ENCODE results near the gene KIDINS220. TPM values are rescaled to one million over a fixed set of nuclear protein-coding genes. Genes with fewer than 3 reads are reported as not detected.

Gene KIDINS220
- polyA plus RNA-seq, 4 donors: 93.4 to 105 (median 99.0) TPM

DNA sequence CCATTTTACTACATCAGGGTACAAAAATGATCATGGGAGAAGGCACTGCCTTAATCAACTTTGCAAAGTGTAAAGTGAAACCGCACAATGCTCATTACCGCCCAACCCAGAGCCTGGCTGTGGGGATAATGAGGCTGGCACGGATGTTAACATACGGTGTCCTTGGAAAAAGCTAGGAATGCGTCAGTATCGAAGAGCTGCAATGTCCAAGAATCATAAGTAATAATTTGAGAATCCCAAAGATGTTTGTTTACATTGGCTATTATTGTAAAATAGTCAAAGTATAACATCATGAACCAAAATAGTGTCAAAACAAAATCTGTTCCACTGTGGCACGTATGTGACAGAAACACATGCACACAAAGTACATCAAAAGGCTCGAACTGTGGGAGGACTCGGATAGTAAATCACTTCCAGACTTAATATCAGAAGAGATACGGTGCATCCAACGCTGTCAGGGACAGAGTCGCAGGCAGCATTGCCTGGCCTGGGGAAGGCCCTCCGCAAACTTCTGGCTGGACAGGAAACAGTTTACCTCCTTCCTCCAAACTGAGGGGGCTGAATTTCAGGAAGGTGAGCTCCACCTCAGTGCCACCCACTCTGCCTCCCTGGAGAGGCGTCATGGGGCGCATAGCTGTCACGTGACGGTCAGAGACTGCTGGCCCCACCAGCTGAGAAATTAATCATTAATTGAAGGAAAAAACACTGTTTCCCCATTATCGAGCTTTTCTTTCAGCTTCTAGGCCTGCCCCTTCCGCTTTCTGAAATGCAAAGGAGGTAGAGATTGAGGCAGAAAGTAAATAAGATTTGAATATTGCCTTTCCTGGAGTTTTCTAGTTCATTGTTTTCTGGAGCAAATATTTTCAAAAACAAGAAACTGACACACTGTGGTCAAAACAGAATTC is 157.3 kb downstream of the KIDINS220 start:
- peak; percentile 66 to 71 (median 68) for DNase-seq (ENCODE audit: low read depth in 4 of 4, low spot score in 3 of 4)

DNA sequence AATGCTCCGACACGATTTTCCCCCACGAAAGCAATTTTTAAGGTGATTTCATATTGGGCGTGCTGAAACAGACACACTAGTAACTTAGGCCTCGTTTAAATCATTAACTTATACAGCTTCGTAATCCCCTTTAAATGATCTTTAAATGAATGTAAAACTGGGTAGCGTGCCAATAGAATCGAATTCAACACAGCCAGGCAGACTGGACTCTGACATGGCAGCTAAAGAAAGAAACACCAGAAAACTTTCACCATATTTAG is 157.9 kb downstream of the KIDINS220 start:
- peak in 2 of 4 donors; percentile 27 to 36 for DNase-seq (ENCODE audit: low read depth in 4 of 4, low spot score in 3 of 4)

Other genes starting within 250 kb of the KIDINS220 start
- 100 to 1,000 TPM; 245 to 352 (median 299) TPM for gene ID2, start 155.6 kb downstream of the KIDINS220 start, polyA plus RNA-seq (ENCODE audit: insufficient read length in 4 of 4)
- gene MBOAT2, start 166.1 kb upstream of the KIDINS220 start, polyA plus RNA-seq (ENCODE audit: insufficient read length in 4 of 4): 10 to 100 TPM; 59.3 to 79.9 (median 67.5) TPM

Measured in left renal pelvis (tissue), 4 donors.